GM12878 (cell line): Measurements from ENCODE around the gene MYMK. TPM values are rescaled to one million over a fixed set of nuclear protein-coding genes. Genes with fewer than 3 reads are reported as not detected.

ENCODE experiments used
- ATAC-seq: fragments of 200-7000 bp; cut with Tn5 transposase; 3 replicates; pipeline ENCODE4 v1.9.1; 2020; ENCODE audit warnings: mild to moderate bottlenecking, moderate library complexity
- BruUV-seq: library from RNA; stranded (reverse); fragments of 400-500 nt; replicated peaks from 2 replicates; lab custom pipeline; 2021; lab: Mats Ljungman, UMichigan
- CTCF ChIA-PET: fragments of 300-600 bp; sonication (Branson Sonifier 250); formaldehyde crosslinking; extraction: SDS; loops from one replicate; lab custom pipeline; 2021; ENCODE audit warnings: inconsistent platforms; lab: Yijun Ruan, JAX
- POLR2A ChIA-PET: fragments of 350-600 bp; formaldehyde crosslinking; extraction: SDS; loops from one replicate; lab custom pipeline; 2021; ENCODE audit warnings: inconsistent platforms; lab: Charles Lee
- RAD21 ChIA-PET: fragments of 300-600 bp; sonication (Branson Sonifier 250); formaldehyde crosslinking; loops from one replicate; lab custom pipeline; 2023; ENCODE audit warnings: antibody characterized with exemption; ENCODE audit not compliant: unreplicated experiment; lab: Charles Lee
- SMC1A ChIA-PET: fragments of 300-600 bp; sonication (Branson Sonifier 250); formaldehyde crosslinking; loops from one replicate; lab custom pipeline; 2023; ENCODE audit not compliant: unreplicated experiment, uncharacterized antibody; lab: Charles Lee
- DNase-seq: peaks from one replicate; pipeline ENCODE4 v3.0.0-alpha.2; 2011; ENCODE audit warnings: low read depth, low spot score
- FAIRE-seq: peaks from 3 replicates; lab custom pipeline; 2011; peaks lifted over from hg19 to GRCh38; lab: Jason Lieb, UNC
- H2AFZ ChIP-seq: 2 replicates; pipeline ENCODE4 v1.6.0; 2011; ENCODE audit warnings: low read depth, low read length, control low read depth; ENCODE audit not compliant: control insufficient read depth
- H3K27ac ChIP-seq: 2 replicates; pipeline ENCODE4 v1.5.1; 2011; ENCODE audit warnings: control low read depth; ENCODE audit not compliant: control insufficient read depth, insufficient read depth
- H3K27me3 ChIP-seq, 2 experiments: replicated peaks in 1 of 2; 2 replicates each; pipeline versions ENCODE4 v1.6.0 to v1.6.1; 2011; ENCODE audit warnings: low read length in 1 of 2; ENCODE audit not compliant: control insufficient read depth in 2 of 2, insufficient read depth in 2 of 2
- H3K36me3 ChIP-seq, 2 experiments: 2 replicates each; pipeline ENCODE4 v1.5.1; 2011; ENCODE audit warnings: low read length in 1 of 2; ENCODE audit not compliant: control insufficient read depth in 2 of 2, insufficient read depth in 2 of 2
- H3K4me1 ChIP-seq: 2 replicates; pipeline ENCODE4 v1.6.1; 2011; ENCODE audit warnings: mild to moderate bottlenecking, low read length, moderate library complexity, mixed read lengths; ENCODE audit not compliant: control insufficient read depth, insufficient read depth
- H3K4me2 ChIP-seq: 2 replicates; pipeline ENCODE4 v1.6.0; 2011; ENCODE audit warnings: control low read depth; ENCODE audit not compliant: control insufficient read depth, insufficient read depth
- H3K4me3 ChIP-seq: fragments of 200-600 bp; sonication (generic); 2 replicates; pipeline ENCODE4 v1.5.1; 2016
- H3K79me2 ChIP-seq: 2 replicates; pipeline ENCODE4 v1.6.0; 2011; ENCODE audit warnings: low read length; ENCODE audit not compliant: control insufficient read depth, insufficient read depth
- H3K9ac ChIP-seq: 2 replicates; pipeline ENCODE4 v1.8.0; 2011; ENCODE audit warnings: low read length, control low read depth, mixed read lengths; ENCODE audit not compliant: control insufficient read depth, insufficient read depth
- H3K9me3 ChIP-seq: replicated peaks from 3 replicates; pipeline ENCODE4 v1.5.1; 2011; ENCODE audit warnings: mild to moderate bottlenecking, low read length; ENCODE audit not compliant: control insufficient read depth, insufficient read depth
- H4K20me1 ChIP-seq: 2 replicates; pipeline ENCODE4 v1.6.0; 2011; ENCODE audit not compliant: control insufficient read depth, insufficient read depth
- CHD4 ChIP-seq: fragments of 200-600 bp; sonication (generic); IDR thresholded peaks from 2 replicates; pipeline ENCODE4 v1.6.1; 2016; ENCODE audit warnings: mild to moderate bottlenecking
- E2F8 ChIP-seq: fragments of 450-650 bp; IDR thresholded peaks from 2 replicates; pipeline ENCODE4 v1.6.1; 2018; ENCODE audit warnings: mild to moderate bottlenecking, low read depth, moderate library complexity; ENCODE audit not compliant: partially characterized antibody
- FOXM1 ChIP-seq: IDR thresholded peaks from 2 replicates; pipeline ENCODE4 v1.6.1; 2012; ENCODE audit warnings: low read depth, mild to moderate bottlenecking, inconsistent platforms, low read length, moderate library complexity
- HCFC1 ChIP-seq: fragments of 150-350 bp; IDR thresholded peaks from 2 replicates; pipeline ENCODE4 v1.6.1; 2014; ENCODE audit warnings: low read length
- IRF4 ChIP-seq: IDR thresholded peaks from 2 replicates; pipeline ENCODE4 v1.6.1; 2011; ENCODE audit warnings: low read depth, low read length
- IRF5 ChIP-seq: fragments of 450-650 bp; IDR thresholded peaks from 2 replicates; pipeline ENCODE4 v1.6.1; 2017; ENCODE audit warnings: borderline replicate concordance
- NFYA ChIP-seq: IDR thresholded peaks from 2 replicates; pipeline ENCODE4 v1.6.1; 2011; ENCODE audit warnings: low read depth, mild to moderate bottlenecking, low read length, improper control_type of control experiment, borderline replicate concordance
- NKRF ChIP-seq: fragments of 450-650 bp; conservative IDR thresholded peaks from 2 replicates; pipeline ENCODE4 v1.6.1; 2017; ENCODE audit warnings: mild to moderate bottlenecking, moderate library complexity
- NR2C2 ChIP-seq: IDR thresholded peaks from 2 replicates; pipeline ENCODE4 v1.6.1; 2011; ENCODE audit warnings: borderline replicate concordance, low read depth; ENCODE audit not compliant: control insufficient read depth, insufficient read length
- PBX3 ChIP-seq: IDR thresholded peaks from 2 replicates; pipeline ENCODE4 v1.6.1; 2011; ENCODE audit warnings: mild to moderate bottlenecking, low read depth, low read length, moderate library complexity; ENCODE audit not compliant: insufficient replicate concordance
- RAD51 ChIP-seq: fragments of 450-650 bp; IDR thresholded peaks from 2 replicates; pipeline ENCODE4 v1.6.1; 2016; ENCODE audit warnings: moderate library complexity, mild to moderate bottlenecking, inconsistent platforms
- RCOR1 ChIP-seq: conservative IDR thresholded peaks from 2 replicates; pipeline ENCODE4 v1.6.1; 2012; ENCODE audit warnings: low read depth, low read length, improper control_type of control experiment
- RFX5 ChIP-seq: IDR thresholded peaks from 2 replicates; pipeline ENCODE4 v1.6.1; 2011; ENCODE audit warnings: low read depth, low read length, improper control_type of control experiment
- SMAD1 ChIP-seq: fragments of 450-650 bp; IDR thresholded peaks from 2 replicates; pipeline ENCODE4 v1.6.1; 2018; ENCODE audit warnings: mild to moderate bottlenecking, low read depth; ENCODE audit not compliant: partially characterized antibody
- SMC3 ChIP-seq: IDR thresholded peaks from 2 replicates; pipeline ENCODE4 v1.6.1; 2011; ENCODE audit warnings: low read length, improper control_type of control experiment, borderline replicate concordance
- SUPT20H ChIP-seq: IDR thresholded peaks from 2 replicates; pipeline ENCODE4 v1.6.1; 2011; ENCODE audit warnings: low read depth, mild to moderate bottlenecking, low read length, moderate library complexity, borderline replicate concordance; ENCODE audit not compliant: control insufficient read depth
- TCF7 ChIP-seq: IDR thresholded peaks from 2 replicates; pipeline ENCODE4 v1.6.1; 2014; ENCODE audit warnings: antibody characterized with exemption, borderline replicate concordance
- WGBS: methylation state at CpG from one replicate; pipeline ENCODE4 v1.1.6; 2016; ENCODE audit warnings: low lambda C conversion rate; ENCODE audit not compliant: insufficient replicate concordance, insufficient coverage; ENCODE audit errors: missing lambda C conversion rate; 5-methylcytosine and 5-hydroxymethylcytosine counted together
- in situ Hi-C: fragments of 300-500 bp; cut with MboI; formaldehyde crosslinking; loops from 9 replicates; pipeline ENCODE4 v1.14.3; 2018; ENCODE audit warnings: mixed read lengths
- intact Hi-C: fragments of 100-400 bp; cut with micrococcal nuclease; formaldehyde crosslinking; loops from one replicate; pipeline ENCODE4 v1.14.2; 2022; ENCODE audit not compliant: unreplicated experiment
- polyA plus RNA-seq, 11 experiments: library from polyadenylated mRNA; depleted of rRNA in 4 of 11; unstranded in 6 of 11; stranded (reverse) in 5 of 11; fragments of >200 nt; fragmentation: Nextera tagmentation in 4 of 11; fragmentation: Illumina TruSeq in 1 of 11; extraction: Ambion mirVana in 4 of 11; extraction: Trizol in 1 of 11; gene quantifications; 1 replicate in 1 of 11; 2 replicates in 10 of 11; pipeline versions ENCODE4 v1.2.1 to v1.2.3, GENCODE V29; 2011 to 2016; ENCODE audit warnings: inconsistent platforms in 2 of 11, missing spikeins in 2 of 11, low read depth in 1 of 11
- total RNA-seq, 4 experiments: library from RNA; depleted of rRNA in 3 of 4; stranded (reverse); fragments of >200 nt in 3 of 4; fragmentation: Illumina TruSeq in 1 of 4; extraction: Trizol in 1 of 4; gene quantifications; 2 replicates each; pipeline versions ENCODE4 v1.2.1 to v1.2.3, GENCODE V29; 2013 to 2021

The MYMK gene
- total and polyA plus RNA-seq, 10 of the 15 experiments (the other 5 are each of a cell fraction or from before 2014, with no cell fraction given): not detected

- ChIA-PET POLR2A (no interaction called here), CTCF (no interaction called here), SMC1A (no interaction called here), RAD21 (no interaction called here)
- H3K4me2 ChIP-seq: no peak overlapping the region
- no peaks in the 10 kb centered on the region for H3K36me3 ChIP-seq
- H3K27ac ChIP-seq: no peak overlapping the region
- H4K20me1 ChIP-seq: no peaks in the 10 kb centered on the region
- no peak overlapping the region for H2AFZ ChIP-seq
- H3K27me3 ChIP-seq: no peaks in the 10 kb centered on the region; a peak in 1 of 4 replicates
- FAIRE-seq (no peak), ATAC-seq (no peak), DNase-seq (no peak)
- H3K4me1 ChIP-seq: no peaks in the 10 kb centered on the region
- no TSS peak for BruUV-seq
- no peak overlapping the region for H3K4me3 ChIP-seq
- intact Hi-C loops: no loop called here
- in situ Hi-C loops: no loop called here
- WGBS: 67% methylated on average over 24 of the region's 33 CpGs
- H3K79me2 ChIP-seq: no peaks in the 10 kb centered on the region
- H3K9ac ChIP-seq: no peak overlapping the region
- no peaks in the 10 kb centered on the region for H3K9me3 ChIP-seq
- TF ChIP-seq SMAD1 (no peak), IRF4 (no peak), TCF7 (no peak), RFX5 (no peak), RCOR1 (no peak), NR2C2 (no peak), CHD4 (no peak), NFYA (no peak), FOXM1 (no peak), NKRF (no peak), E2F8 (no peak), IRF5 (no peak), SUPT20H (no peak), PBX3 (no peak), RAD51 (no peak), SMC3 (no peak), HCFC1 (no peak)
Measured at GRCh38 chr9:133568186-133568585, 43.4 kb upstream of the MYMK start.
